ENCODE data around the gene BRCA1.

GRCh38 chr17:43169561-43170139, 44.5 kb upstream of the BRCA1 start:
- no peak for TF ChIP-seq ARNTL (CRISPR knock-in tag; IDR thresholded peaks at IDR 0.05; ENCODE audit: borderline replicate concordance, low read depth)
- TF ChIP-seq PATZ1 (CRISPR knock-in tag; IDR thresholded peaks at IDR 0.05; ENCODE audit: borderline replicate concordance), result no peak
- no peak for TF ChIP-seq CREB5 (CRISPR knock-in tag; IDR thresholded peaks at IDR 0.05; ENCODE audit: low read depth)
- TF ChIP-seq SNAI2 (CRISPR knock-in tag; IDR thresholded peaks at IDR 0.05), result no peak
- TF ChIP-seq ESRRG (CRISPR knock-in tag; IDR thresholded peaks at IDR 0.05), result no peak
- no peak for TF ChIP-seq ZFP3 (CRISPR knock-in tag; IDR thresholded peaks at IDR 0.05)
- TF ChIP-seq PPARA (CRISPR knock-in tag; IDR thresholded peaks at IDR 0.05; ENCODE audit: borderline replicate concordance), result no peak
- no peak for TF ChIP-seq ZC3H10 (CRISPR knock-in tag; IDR thresholded peaks at IDR 0.05)
- no peak for TF ChIP-seq TCF4 (CRISPR knock-in tag; IDR thresholded peaks at IDR 0.05; ENCODE audit: borderline replicate concordance)
- no peak for TF ChIP-seq ZNF70 (CRISPR knock-in tag; IDR thresholded peaks at IDR 0.05)
- TF ChIP-seq RARB (CRISPR knock-in tag; IDR thresholded peaks at IDR 0.05), result no peak
